Bronchial epithelial cell (primary cell): ENCODE data around the gene KHK. TPM values are rescaled to one million over a fixed set of nuclear protein-coding genes. Genes with fewer than 3 reads are reported as not detected.
A peak's percentile ranks its signal among the peaks of the same experiment; 100 is the strongest.
"Not testable (repeated sequence)": the region's sequence is repeated elsewhere in the genome, so short reads cannot be mapped to it uniquely, and the experiment has no call there.

Experiments
- DNase-seq: peaks from one replicate; pipeline ENCODE4 v3.0.0-alpha.2; 2010; ENCODE audit warnings: low read depth
- FAIRE-seq: peaks from 2 replicates; lab custom pipeline; 2011; peaks lifted over from hg19 to GRCh38; lab: Jason Lieb, UNC
- H3K27me3 ChIP-seq: 2 replicates; pipeline ENCODE4 v1.5.1; 2011; ENCODE audit warnings: low read length; ENCODE audit not compliant: control insufficient read depth, insufficient read depth
- H3K36me3 ChIP-seq: 2 replicates; pipeline ENCODE4 v1.5.1; 2011; ENCODE audit warnings: low read length; ENCODE audit not compliant: control insufficient read depth, insufficient read depth
- H3K4me3 ChIP-seq: 2 replicates; pipeline ENCODE4 v1.5.1; 2011; ENCODE audit warnings: mild to moderate bottlenecking, low read depth, low read length, control low read depth
- total RNA-seq: library from RNA; depleted of rRNA; stranded (reverse); fragments of >200 nt; gene quantifications from 2 replicates; pipeline ENCODE4 v1.2.1, GENCODE V29; 2014
- TF ChIP-seq, protein P1 (sequence below): IDR thresholded peaks from 2 replicates; pipeline ENCODE4 v1.5.1; 2011; ENCODE audit warnings: mild to moderate bottlenecking, moderate library complexity, low read length, control low read depth, inconsistent platforms; ENCODE audit not compliant: insufficient read depth, severe bottlenecking

The KHK gene
- total RNA-seq, 1 donor from 2014 or later, result 0.53 TPM

DNA sequence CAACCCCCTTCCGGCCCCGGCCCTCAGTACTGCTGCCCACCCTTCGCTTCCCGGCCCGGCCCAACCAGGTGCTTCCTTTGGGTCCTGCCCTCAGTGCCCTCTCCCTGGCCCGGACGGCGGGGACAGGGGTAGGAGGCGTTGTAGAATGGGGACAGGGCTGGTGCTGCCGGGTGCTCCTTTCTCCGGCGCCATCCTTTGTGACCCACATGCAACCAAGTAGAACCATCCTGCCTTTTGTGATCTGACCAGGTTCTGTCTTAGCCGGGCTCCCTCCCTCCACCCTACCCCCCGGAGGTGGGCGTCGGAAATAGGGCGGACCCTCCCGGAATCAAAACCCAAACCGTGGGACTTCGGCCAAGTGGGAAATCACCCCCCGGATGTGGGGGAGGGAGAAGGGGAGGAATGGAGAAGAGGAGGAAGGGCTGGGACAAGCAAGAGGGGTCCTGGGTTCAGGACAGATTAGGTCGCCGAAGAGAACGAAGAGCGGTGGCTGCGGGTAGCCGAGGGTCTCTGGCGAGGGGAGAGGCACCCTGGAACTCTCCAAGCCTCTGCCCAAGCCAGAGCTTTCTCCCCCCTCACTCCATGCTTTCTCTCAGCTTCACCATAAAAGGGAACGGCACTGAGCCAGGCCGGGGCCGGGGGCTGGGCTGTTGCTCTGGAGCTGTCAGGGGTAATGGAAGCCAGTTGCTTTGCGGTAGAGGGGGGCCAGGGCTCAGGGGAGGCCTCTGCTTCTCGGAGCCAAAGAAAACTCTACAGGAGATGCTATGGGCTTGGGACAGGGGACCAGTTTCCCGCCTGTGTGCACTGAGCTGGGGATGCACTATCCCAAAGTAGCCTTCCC lies 14.4 kb upstream of the KHK start:
- FAIRE-seq (no peak), DNase-seq (no peak)
- Histone ChIP-seq H3K36me3 (peaks cover 12% of the 10 kb centered on the region), H3K27me3 (no peaks in the 10 kb centered on the region), H3K4me3 (peak overlapping the region; percentile 93)
- TF ChIP-seq, protein P1, sequence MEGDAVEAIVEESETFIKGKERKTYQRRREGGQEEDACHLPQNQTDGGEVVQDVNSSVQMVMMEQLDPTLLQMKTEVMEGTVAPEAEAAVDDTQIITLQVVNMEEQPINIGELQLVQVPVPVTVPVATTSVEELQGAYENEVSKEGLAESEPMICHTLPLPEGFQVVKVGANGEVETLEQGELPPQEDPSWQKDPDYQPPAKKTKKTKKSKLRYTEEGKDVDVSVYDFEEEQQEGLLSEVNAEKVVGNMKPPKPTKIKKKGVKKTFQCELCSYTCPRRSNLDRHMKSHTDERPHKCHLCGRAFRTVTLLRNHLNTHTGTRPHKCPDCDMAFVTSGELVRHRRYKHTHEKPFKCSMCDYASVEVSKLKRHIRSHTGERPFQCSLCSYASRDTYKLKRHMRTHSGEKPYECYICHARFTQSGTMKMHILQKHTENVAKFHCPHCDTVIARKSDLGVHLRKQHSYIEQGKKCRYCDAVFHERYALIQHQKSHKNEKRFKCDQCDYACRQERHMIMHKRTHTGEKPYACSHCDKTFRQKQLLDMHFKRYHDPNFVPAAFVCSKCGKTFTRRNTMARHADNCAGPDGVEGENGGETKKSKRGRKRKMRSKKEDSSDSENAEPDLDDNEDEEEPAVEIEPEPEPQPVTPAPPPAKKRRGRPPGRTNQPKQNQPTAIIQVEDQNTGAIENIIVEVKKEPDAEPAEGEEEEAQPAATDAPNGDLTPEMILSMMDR, result no peak

DNA sequence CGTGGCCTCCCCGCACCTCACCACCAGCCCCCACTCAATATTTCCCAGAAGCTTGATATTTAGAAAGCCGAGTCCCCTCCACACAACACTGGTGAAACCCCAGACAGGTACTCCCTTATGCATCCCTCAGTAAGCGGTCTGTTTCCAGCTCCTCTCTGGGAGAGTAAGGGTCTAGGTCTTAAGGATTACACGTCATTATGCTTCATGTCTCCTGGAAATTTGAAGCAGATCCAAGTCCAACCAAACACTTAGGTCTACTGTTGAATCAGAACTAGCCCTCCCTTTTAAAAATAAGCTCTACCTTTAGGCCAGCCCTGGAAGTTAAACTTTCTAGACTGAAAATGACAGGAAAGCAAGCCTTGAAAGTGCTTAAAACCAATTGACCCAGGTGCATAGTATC lies 13.7 kb upstream of the KHK start:
- FAIRE-seq (no peak), DNase-seq (no peak)
- Histone ChIP-seq H3K27me3 (no peaks in the 10 kb centered on the region), H3K36me3 (peaks cover 12% of the 10 kb centered on the region), H3K4me3 (no peak overlapping the region)
- TF ChIP-seq, protein P1, result no peak

DNA sequence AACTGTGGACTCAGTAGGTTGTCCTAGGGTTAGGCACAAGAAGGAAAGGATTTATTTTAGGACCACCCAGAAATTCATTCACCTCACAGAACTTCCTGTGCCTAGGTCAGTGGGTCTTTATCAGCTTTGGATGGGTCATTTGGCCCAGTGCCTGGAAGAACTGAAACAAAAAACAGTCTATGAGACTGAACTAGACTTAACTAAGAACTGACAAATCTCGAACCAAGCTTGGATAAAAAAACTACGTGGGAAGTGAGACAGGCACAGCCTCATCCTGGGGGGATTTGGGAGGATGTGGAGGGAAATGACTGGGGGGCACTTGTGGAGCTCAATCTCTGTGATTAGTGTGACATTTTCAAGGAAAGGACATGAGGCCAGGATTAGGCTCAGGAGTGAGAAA lies 12.8 kb upstream of the KHK start:
- FAIRE-seq (no peak), DNase-seq (no peak)
- TF ChIP-seq, protein P1, result no peak
- Histone ChIP-seq H3K4me3 (no peak overlapping the region), H3K27me3 (no peaks in the 10 kb centered on the region), H3K36me3 (peaks cover 8% of the 10 kb centered on the region)

DNA sequence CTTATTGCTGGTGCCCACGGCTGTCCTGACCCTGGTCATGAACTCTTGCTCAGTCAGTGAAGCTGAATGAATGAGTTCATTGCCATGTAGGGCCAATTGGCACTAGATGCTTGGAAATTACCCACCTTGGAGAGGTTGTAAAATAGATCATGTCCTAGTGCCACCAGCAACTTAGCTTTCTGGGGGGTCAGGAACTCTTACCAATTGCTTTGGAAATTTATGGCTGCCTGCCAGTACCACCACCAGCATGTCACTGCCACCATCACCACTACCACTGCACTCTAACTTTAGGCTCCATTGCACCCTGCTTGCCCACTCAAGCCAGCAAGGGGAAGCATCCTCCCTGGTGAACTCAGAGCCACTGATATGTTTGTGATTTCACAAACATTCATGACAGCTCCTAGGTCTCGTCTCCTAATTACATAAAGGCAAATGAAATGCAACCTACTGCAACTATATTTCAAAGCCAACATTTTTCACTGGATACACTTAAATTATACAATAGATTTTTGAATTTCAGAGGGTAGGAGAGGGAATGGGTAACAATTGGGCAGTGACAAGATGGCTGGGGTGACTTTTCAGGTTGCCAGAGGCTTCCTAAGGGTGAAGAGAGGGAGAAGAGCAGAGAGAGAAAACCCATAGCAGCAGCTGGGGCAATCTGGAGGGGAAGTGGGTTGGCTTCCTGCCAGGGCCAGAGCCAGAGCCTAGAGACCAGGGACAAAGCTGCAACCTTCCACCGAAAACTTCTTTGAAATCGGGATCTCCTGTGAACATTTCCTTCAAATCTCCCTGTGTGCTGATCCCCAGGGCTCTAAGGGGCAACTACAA lies 11.6 kb upstream of the KHK start:
- H3K4me3 ChIP-seq, result no peak overlapping the region
- TF ChIP-seq, protein P1, result no peak
- DNase-seq, result no peak
- no peak for FAIRE-seq
- H3K27me3 ChIP-seq, result no peaks in the 10 kb centered on the region
- peaks cover 2% of the 10 kb centered on the region for H3K36me3 ChIP-seq

- not testable (repeated sequence) for H3K4me3 ChIP-seq, DNase-seq, H3K36me3 ChIP-seq, H3K27me3 ChIP-seq, FAIRE-seq
Observed at GRCh38 chr2:27075566-27075871, 11.1 kb upstream of the KHK start.

GRCh38 chr2:27076323-27076722 lies 10.2 kb upstream of the KHK start:
- no peaks in the 10 kb centered on the region for H3K36me3 ChIP-seq
- H3K4me3 ChIP-seq, result no peak overlapping the region
- TF ChIP-seq, protein P1, result no peak
- no peaks in the 10 kb centered on the region for H3K27me3 ChIP-seq
- FAIRE-seq (peak; percentile 62), DNase-seq (no peak)
